SU-DHL-6 (cell line): ENCODE results near the gene PSMB11.

ENCODE experiments used
- EZH2phosphoT487 ChIP-seq: fragments of 200-600 bp; sonication (generic), shearing (Covaris generic); conservative IDR thresholded peaks from 2 replicates; pipeline ENCODE4 v1.6.1; 2018; ENCODE audit warnings: mild to moderate bottlenecking, antibody characterized with exemption, low read length, moderate library complexity, mixed read lengths
- TF ChIP-seq, protein P1 (sequence below): fragments of 200-600 bp; sonication (generic); IDR thresholded peaks from one replicate; pipeline ENCODE4 v1.5.1; 2017; ENCODE audit warnings: antibody characterized with exemption, mild to moderate bottlenecking, low read length, moderate library complexity; ENCODE audit not compliant: insufficient read depth, poor library complexity, severe bottlenecking

GRCh38 chr14:23034498-23035302 is 7.3 kb upstream of the PSMB11 start, which contains the start of gene PSMB5:
- TF ChIP-seq EZH2phosphoT487: no peak
- TF ChIP-seq, protein P1, sequence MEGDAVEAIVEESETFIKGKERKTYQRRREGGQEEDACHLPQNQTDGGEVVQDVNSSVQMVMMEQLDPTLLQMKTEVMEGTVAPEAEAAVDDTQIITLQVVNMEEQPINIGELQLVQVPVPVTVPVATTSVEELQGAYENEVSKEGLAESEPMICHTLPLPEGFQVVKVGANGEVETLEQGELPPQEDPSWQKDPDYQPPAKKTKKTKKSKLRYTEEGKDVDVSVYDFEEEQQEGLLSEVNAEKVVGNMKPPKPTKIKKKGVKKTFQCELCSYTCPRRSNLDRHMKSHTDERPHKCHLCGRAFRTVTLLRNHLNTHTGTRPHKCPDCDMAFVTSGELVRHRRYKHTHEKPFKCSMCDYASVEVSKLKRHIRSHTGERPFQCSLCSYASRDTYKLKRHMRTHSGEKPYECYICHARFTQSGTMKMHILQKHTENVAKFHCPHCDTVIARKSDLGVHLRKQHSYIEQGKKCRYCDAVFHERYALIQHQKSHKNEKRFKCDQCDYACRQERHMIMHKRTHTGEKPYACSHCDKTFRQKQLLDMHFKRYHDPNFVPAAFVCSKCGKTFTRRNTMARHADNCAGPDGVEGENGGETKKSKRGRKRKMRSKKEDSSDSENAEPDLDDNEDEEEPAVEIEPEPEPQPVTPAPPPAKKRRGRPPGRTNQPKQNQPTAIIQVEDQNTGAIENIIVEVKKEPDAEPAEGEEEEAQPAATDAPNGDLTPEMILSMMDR: no peak
